ENCODE measurements around the gene RAB4A. TPM values are rescaled to one million over a fixed set of nuclear protein-coding genes. Genes with fewer than 3 reads are reported as not detected.

The RAB4A gene
- total and polyA plus RNA-seq, 9 of the 15 experiments (the other 6 are each of a cell fraction or from before 2014, with no cell fraction given): 8.3 to 61.0 (median 26.7) TPM

- peak; percentile 20; the same call in 1 of the 2 replicates for TF ChIP-seq GMEB1 (CRISPR knock-in tag; IDR thresholded peaks at IDR 0.05)
- peak; percentile 1 for TF ChIP-seq MEIS2 (IDR thresholded peaks at IDR 0.05; ENCODE audit: partially characterized antibody)
- no peak for TF ChIP-seq ILK (tag; IDR thresholded peaks at IDR 0.05; ENCODE audit: borderline replicate concordance, low read depth)
- TF ChIP-seq XRCC5 (IDR thresholded peaks at IDR 0.05; ENCODE audit: low read depth, low read length): peak; percentile 30; the same call in 1 of the 2 replicates
- no peak for TF ChIP-seq SP1 (CRISPR knock-in tag; IDR thresholded peaks at IDR 0.05)
- no peak for TF ChIP-seq SNAPC5 (CRISPR knock-in tag; IDR thresholded peaks at IDR 0.05)
- peak; percentile 96 for TF ChIP-seq RB1 (IDR thresholded peaks at IDR 0.05; ENCODE audit: low read depth)
- no peak for TF ChIP-seq ZNF778 (CRISPR knock-in tag; IDR thresholded peaks at IDR 0.05)
- no peak for TF ChIP-seq CGGBP1 (CRISPR knock-in tag; IDR thresholded peaks at IDR 0.05)
- peak; percentile 95 for TF ChIP-seq SAFB (IDR thresholded peaks at IDR 0.05; ENCODE audit: borderline replicate concordance, low read depth, low read length)
- TF ChIP-seq STAT6 (CRISPR knock-in tag; IDR thresholded peaks at IDR 0.05): 0 out of 2 replicates have a peak, but pooled peaks have one; percentile 56
- TF ChIP-seq AFF1 (IDR thresholded peaks at IDR 0.05; ENCODE audit: low read depth in 1 of 2, partially characterized antibody in 2 of 2): no peak
- TF ChIP-seq CTBP1 (IDR thresholded peaks at IDR 0.05; ENCODE audit: borderline replicate concordance): peak; percentile 89
- no peak for TF ChIP-seq HMG20A (CRISPR knock-in tag; conservative IDR thresholded peaks at IDR 0.05)
- TF ChIP-seq HNRNPUL1 (IDR thresholded peaks at IDR 0.05; ENCODE audit: low read length): no peak
- no peak for TF ChIP-seq KLF16 (IDR thresholded peaks at IDR 0.05)
- no peak for TF ChIP-seq RHOXF2B (CRISPR knock-in tag; conservative IDR thresholded peaks at IDR 0.05)
- TF ChIP-seq POLR2H (tag; IDR thresholded peaks at IDR 0.05; ENCODE audit: low read depth): no peak
- no peak for TF ChIP-seq ZNF444 (CRISPR knock-in tag; IDR thresholded peaks at IDR 0.05)
Measured at GRCh38 chr1:229342656-229343569, 72.0 kb downstream of the RAB4A start, which contains the start of gene CCSAP (continued).
